HG03103 (cell line): ENCODE measurements around the gene MAP3K13.
"Not testable (repeated sequence)": the region's sequence is repeated elsewhere in the genome, so short reads cannot be mapped to it uniquely, and the experiment has no call there.

Source experiments
- ATAC-seq: cut with Tn5 transposase; IDR thresholded peaks from one replicate; pipeline ENCODE4 v1.9.1; 2021; ENCODE audit warnings: low read depth; ENCODE audit not compliant: unreplicated experiment

The MAP3K13 gene

GRCh38 chr3:185439745-185440466, 77.0 kb downstream of the MAP3K13 start:
- ATAC-seq, result no peak

- no peak for ATAC-seq
Measured at GRCh38 chr3:185442031-185442430, 79.1 kb downstream of the MAP3K13 start.

GRCh38 chr3:185444329-185444728, 81.4 kb downstream of the MAP3K13 start:
- ATAC-seq, result no peak

DNA sequence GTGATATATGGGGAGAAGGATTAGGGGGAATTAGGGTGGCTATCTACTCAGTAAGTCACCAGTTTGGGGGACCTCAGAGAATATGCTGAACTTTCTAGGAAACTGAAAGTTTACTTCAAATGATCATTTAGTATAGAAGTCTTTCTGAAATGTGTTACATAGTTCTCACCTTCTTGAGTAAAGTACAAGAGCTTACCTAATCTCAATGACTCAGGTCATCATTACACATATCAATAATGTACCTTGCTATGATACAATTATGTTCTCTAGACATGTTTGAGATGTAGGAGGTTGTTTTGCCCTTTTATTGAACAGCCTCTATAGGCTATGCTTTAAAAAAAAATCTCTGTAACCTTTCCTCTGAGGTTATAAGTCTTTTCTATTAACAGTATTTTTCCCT, 85.2 kb downstream of the MAP3K13 start:
- ATAC-seq, result no peak

- not testable (repeated sequence) for ATAC-seq
Measured at GRCh38 chr3:185451432-185451831, 88.5 kb downstream of the MAP3K13 start.

DNA sequence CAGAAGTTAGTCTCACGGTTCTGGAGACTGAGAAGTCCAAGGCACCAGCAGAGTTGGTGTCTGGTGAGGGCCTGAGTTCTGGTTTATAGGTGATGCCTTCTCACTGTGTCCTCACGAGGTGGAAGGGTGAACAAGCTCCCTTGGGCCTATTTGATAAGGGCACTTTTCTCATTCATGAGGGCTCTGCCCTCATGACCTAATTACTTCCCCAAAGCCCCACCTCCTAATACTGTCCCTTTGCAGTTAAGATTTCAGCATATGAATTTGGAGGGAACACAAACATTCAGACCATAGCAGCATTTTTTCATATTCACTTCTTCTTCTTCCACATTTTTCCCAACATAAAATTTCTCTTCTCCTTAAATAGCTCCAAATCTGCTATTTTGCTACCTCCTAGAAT, 94.4 kb downstream of the MAP3K13 start:
- no peak for ATAC-seq

DNA sequence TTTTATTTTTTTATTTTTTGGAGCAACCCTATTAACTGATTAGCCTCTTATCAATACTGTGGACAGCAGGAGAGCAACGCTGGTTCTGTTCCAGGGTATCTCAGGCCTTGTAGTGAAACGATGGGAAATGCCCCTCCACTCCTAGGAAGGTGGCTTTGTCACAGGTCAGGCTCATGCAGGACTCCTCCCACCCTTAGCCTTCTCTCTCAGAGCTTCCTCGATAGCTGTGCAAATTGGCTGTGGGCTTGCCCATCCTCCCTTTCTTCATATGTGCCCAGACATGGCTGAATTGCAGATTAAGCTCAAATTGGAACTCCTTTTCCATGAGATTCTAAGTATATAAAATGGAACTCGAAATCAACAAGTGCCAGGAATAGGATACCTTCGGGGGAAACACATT, 97.4 kb downstream of the MAP3K13 start:
- ATAC-seq, result no peak

GRCh38 chr3:185460719-185461350, 97.9 kb downstream of the MAP3K13 start:
- ATAC-seq, result no peak

GRCh38 chr3:185465471-185465870, 102.5 kb downstream of the MAP3K13 start:
- no peak for ATAC-seq

DNA sequence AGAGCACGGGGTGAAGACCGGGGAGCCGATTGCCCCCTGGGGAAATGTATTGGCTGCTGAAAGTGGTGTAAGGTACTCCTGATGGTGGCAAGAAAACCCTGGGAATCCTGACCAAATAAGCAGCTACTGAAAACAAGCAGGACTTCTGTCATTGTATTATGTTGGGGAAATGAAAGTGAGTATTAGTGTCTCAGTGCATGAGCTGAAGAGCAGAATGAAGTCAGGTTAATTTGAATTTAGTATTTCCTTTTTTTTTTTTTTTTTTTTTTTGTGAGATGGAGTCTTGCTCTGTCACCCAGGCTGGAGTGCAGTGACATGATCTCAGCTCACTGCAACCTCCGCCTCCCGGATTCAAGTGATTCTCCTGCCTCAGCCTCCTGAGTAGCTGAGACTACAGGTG, 103.2 kb downstream of the MAP3K13 start:
- not testable (repeated sequence) for ATAC-seq

GRCh38 chr3:185469542-185469941, 106.6 kb downstream of the MAP3K13 start:
- no peak for ATAC-seq

DNA sequence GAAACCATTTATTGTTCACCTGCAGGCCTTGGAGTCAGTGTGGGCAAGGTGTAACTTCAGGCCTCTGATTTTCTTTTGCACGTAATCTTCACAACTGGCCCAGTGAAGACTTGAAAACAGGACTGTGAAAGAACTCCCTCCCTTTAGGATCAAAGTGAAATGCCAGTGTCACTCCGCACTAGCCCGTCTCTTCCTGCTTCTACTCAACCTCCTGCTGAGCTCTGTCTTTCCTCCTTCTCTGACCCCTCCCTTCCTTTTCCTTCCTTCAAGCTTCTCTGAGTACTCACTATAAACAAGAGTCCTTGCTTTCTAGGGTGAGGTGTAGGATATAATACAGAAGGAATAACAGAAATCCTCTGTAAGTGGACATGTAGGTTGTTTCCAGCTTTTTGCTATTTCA, 107.4 kb downstream of the MAP3K13 start:
- ATAC-seq, result no peak

- ATAC-seq, result no peak
Measured at GRCh38 chr3:185473290-185473815, 110.4 kb downstream of the MAP3K13 start.

- not testable (repeated sequence) for ATAC-seq
Measured at GRCh38 chr3:185474922-185475321, 112.0 kb downstream of the MAP3K13 start.

DNA sequence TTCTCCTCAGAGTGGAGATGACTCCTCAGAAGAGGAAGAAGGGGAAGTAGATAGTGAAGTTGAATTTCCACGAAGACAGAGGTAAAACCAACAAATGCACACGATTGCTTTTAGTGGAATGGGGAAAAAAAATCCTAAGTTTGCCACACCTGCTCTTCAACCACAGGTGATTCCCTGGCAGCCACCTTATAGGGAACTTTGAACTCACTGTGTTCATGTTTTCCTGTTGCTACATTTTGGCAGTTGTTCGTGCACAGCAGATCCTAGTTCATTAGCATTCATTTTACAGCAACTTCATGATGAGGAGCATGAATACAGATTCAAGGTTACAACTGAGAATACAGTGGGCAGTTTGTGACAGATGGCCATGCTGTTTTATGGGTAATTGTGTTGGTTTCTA, 114.4 kb downstream of the MAP3K13 start:
- ATAC-seq, result no peak

GRCh38 chr3:185479373-185479945, 116.5 kb downstream of the MAP3K13 start:
- ATAC-seq, result no peak

DNA sequence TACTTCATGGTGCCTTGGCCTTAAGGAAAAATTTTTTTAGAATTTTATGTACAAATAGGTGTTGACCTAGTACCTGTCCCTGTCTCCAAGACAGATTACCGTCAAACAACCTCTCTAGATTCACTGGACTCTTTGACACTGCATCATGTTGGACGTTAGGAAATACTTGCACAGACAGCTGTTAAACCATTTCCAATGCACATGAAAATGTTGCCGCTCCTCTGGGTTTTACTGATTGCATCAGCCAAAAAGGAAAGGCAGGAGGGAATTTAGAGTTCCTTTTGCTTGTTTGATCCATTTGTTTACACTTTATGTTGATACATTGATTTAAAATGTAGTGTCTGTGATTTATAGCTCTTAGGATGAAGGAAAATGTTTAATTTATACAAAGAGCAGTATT, 121.4 kb downstream of the MAP3K13 start:
- ATAC-seq, result no peak

DNA sequence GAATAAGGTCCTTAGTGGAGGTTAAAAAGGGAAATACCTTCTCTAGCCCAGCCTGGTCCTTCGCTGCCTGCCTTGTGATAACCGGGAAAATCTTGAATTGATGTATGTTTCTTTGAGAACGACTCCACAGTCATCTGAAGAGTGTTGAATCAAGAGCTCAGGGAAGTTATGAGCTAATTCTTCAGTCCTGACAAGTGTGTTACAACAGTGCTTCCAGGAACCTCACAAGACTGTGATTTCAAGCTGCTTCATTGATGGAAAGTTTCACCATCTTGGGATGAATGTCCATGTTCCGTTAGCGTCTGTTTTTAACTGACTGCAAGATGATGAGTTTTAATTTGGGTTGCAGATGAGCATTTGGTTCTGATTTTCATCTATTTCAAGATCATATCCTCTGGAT, 123.5 kb downstream of the MAP3K13 start:
- no peak for ATAC-seq

DNA sequence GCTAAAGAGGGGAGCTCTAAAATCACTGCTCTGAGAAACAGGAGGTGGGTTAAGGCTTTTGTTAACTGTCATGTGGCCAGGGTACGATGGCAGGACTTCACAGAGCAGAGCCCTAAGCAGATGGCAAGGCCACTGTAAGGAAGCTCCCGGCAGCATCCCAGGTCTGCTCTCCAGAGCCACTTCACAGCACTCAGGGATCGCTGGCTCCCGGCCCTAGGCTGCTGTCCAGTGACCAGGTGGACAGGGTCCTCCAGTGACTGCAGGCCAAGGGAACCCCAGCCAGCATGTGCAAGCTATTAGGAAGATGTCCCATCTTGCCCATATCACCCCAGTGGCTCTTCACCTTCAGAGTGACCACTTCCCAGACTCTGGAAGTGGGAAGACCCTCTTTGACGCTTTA, 125.5 kb downstream of the MAP3K13 start:
- ATAC-seq, result no peak

DNA sequence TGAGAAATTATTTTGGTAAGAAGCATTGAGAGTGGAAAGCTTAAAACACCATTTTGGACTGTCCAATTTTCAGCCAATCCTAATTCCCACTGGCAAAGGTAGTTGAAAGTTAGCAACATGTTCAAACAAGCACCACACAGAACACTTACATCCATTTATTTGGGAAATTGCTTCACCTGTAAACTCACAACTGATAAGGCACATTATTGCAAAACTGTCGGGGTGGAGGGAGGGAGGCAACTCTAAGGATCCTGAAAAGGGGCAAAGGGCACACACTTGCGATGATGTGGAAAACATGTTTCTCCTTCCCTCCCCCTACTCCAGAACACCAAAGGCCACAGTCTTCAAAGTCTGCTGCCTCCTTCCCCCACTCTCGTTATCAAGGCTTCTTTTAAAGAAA, 126.5 kb downstream of the MAP3K13 start:
- ATAC-seq, result no peak

GRCh38 chr3:185490241-185490640, 127.3 kb downstream of the MAP3K13 start:
- ATAC-seq, result no peak
